ENCODE results near the gene TMEM126B.
A peak's percentile ranks its signal among the peaks of the same experiment; 100 is the strongest.
"Not testable (repeated sequence)": the region's sequence is repeated elsewhere in the genome, so short reads cannot be mapped to it uniquely, and the experiment has no call there.

TMEM126B gene

GRCh38 chr11:85643191-85643614 lies 14.8 kb downstream of the TMEM126B start:
- intact Hi-C loops (cut with DNase I): no loop called here
- DNase-seq: no peak

- intact Hi-C loops (cut with DNase I): loop anchor here (2.0 kb wide), 2 partner anchors 18 kb away; partner anchors contain the start of genes CREBZF and TMEM126B
- DNase-seq: peak in 1 of 10 donors; percentile 72
Measured at GRCh38 chr11:85647078-85647477, 18.7 kb downstream of the TMEM126B start.

GRCh38 chr11:85647604-85648299 lies 19.4 kb downstream of the TMEM126B start, which contains the start of gene TMEM126A:
TSS of gene TMEM126A (plus strand) at chr11:85647967. CDS start at chr11:85650256, 2,289 bp downstream.
- peak; percentile 83 to 98 (median 90) for DNase-seq
- intact Hi-C loops (cut with DNase I): loop anchor here (2.0 kb wide), 2 partner anchors 17 to 19 kb away; partner anchors contain the start of genes CREBZF and TMEM126B

GRCh38 chr11:85651118-85651517 lies 22.7 kb downstream of the TMEM126B start:
- no peak for DNase-seq
- intact Hi-C loops (cut with DNase I): no loop called here

- no peak for DNase-seq
- intact Hi-C loops (cut with DNase I): no loop called here
Measured at GRCh38 chr11:85652786-85653447, 24.5 kb downstream of the TMEM126B start.

- DNase-seq; intact Hi-C loops (cut with DNase I): not testable (repeated sequence)
Measured at GRCh38 chr11:85654343-85654742, 25.9 kb downstream of the TMEM126B start.

GRCh38 chr11:85656777-85657176 lies 28.4 kb downstream of the TMEM126B start:
- DNase-seq: no peak

GRCh38 chr11:85658180-85658579 lies 29.8 kb downstream of the TMEM126B start:
- intact Hi-C loops (cut with DNase I): no loop called here
- DNase-seq: no peak

More at GRCh38 chr11:85656777-85657176, 28.4 kb downstream of the TMEM126B start:
- intact Hi-C loops (cut with DNase I): no loop called here

- intact Hi-C loops (cut with DNase I): loop anchor here (5.0 to 10.0 kb wide), 2 partner anchors 65 to 643 kb away; partner anchors contain the start of gene HIKESHI
- no peak for DNase-seq
Measured at GRCh38 chr11:85661972-85662664, 33.7 kb downstream of the TMEM126B start.

- no peak for DNase-seq
- intact Hi-C loops (cut with DNase I): loop anchor here (5.0 to 10.0 kb wide), 2 partner anchors 66 to 642 kb away; partner anchors contain the start of gene HIKESHI
Measured at GRCh38 chr11:85663080-85663752, 34.8 kb downstream of the TMEM126B start.

GRCh38 chr11:85663753-85664614 lies 35.6 kb downstream of the TMEM126B start:
- intact Hi-C loops (cut with DNase I): loop anchor here (1.0 to 10.0 kb wide), 4 partner anchors 17 to 641 kb away; partner anchors contain the start of genes HIKESHI, TMEM126A and TMEM126B
- peak; percentile 72 to 97 (median 84) for DNase-seq

GRCh38 chr11:85664615-85665481 lies 36.5 kb downstream of the TMEM126B start, which contains the start of gene CREBZF:
TSS of gene CREBZF (minus strand) at chr11:85665129. CDS start at chr11:85664875, 254 bp downstream.
- peak; percentile 91 to 99 (median 94) for DNase-seq
- intact Hi-C loops (cut with DNase I): loop anchor here (1.0 to 10.0 kb wide), 4 partner anchors 18 to 640 kb away; partner anchors contain the start of genes HIKESHI, TMEM126A and TMEM126B

- intact Hi-C loops (cut with DNase I): loop anchor here (2.0 to 10.0 kb wide), 2 partner anchors 19 to 639 kb away; partner anchors contain the start of genes HIKESHI and TMEM126A
- no peak for DNase-seq
Measured at GRCh38 chr11:85665733-85666132, 37.3 kb downstream of the TMEM126B start.

GRCh38 chr11:85666687-85667086 lies 38.3 kb downstream of the TMEM126B start:
- intact Hi-C loops (cut with DNase I): loop anchor here (10.0 kb wide), 1 partner anchor 638 kb away; the partner anchor contains the start of gene HIKESHI
- no peak for DNase-seq

GRCh38 chr11:85668157-85668556 lies 39.8 kb downstream of the TMEM126B start:
- intact Hi-C loops (cut with DNase I): loop anchor here (10.0 kb wide), 1 partner anchor 637 kb away; the partner anchor contains the start of gene HIKESHI

GRCh38 chr11:85670949-85671663 lies 42.7 kb downstream of the TMEM126B start:
- intact Hi-C loops (cut with DNase I): not testable (repeated sequence)

More at GRCh38 chr11:85668157-85668556, 39.8 kb downstream of the TMEM126B start:
- no peak for DNase-seq

More at GRCh38 chr11:85670949-85671663, 42.7 kb downstream of the TMEM126B start:
- DNase-seq: not testable (repeated sequence)
